Umbilical cord (tissue), 2 donors: ENCODE results near the gene SMAD6. TPM values are rescaled to one million over a fixed set of nuclear protein-coding genes. Genes with fewer than 3 reads are reported as not detected.

Experiments
- DNase-seq: peaks from one replicate; pipeline ENCODE4 v3.0.0-alpha.2; 2015; ENCODE audit warnings: low spot score
- total RNA-seq: library from RNA; depleted of rRNA; stranded (reverse); fragments of >200 nt; gene quantifications from one replicate; pipeline ENCODE4 v1.2.3, GENCODE V29; 2014; ENCODE audit warnings: low replicate concordance; ENCODE audit not compliant: insufficient read depth

The SMAD6 gene
- total RNA-seq, 1 donor from 2014 or later = 45.5 TPM

DNA sequence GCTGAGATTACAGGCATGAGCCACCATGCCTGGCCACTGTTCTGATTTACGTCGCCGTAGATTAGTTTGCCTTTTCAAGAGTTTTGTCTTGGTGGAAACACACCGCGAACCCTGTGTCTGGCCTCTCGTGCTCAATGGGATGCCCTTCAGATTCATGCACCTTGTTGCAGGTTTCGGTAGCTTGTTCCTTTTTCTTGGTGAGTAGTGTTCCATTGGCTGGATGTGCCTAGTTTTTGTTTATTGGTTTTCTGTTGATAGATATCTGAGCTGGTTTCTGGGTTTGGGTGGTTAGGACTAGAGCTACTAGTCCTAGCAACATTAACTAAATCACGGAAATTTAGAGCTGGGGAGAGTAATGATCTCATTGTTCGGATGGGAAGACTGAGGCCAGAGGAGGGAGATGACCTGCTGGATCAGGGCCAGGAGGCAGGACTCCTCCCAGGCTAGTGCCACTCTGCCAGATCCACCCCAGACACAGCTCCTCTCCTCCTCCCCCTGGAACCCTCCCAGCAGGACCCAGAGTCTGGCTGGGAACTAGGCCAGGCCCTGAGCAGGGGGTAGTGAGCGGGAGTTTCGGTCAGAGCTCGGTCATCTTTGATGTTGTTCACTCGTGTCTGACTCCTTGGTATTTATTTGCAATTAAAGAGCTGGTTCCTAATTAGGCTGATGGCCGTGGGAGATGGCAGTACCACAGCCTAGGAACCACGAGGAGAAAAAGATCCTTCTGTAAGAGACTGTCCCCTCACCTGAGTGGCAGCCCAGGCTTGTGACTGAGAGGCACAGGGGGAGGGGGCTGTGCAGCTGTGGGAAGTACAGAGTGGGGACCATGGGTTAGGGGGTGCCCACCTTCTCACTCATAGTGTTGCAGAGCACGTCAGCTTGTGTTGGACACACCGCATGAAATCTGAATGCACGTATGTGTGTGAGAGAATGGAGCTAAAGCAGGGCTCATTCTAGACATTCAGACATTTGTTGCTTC, 73.4 kb downstream of the SMAD6 start:
- DNase-seq = peak; percentile 85

DNA sequence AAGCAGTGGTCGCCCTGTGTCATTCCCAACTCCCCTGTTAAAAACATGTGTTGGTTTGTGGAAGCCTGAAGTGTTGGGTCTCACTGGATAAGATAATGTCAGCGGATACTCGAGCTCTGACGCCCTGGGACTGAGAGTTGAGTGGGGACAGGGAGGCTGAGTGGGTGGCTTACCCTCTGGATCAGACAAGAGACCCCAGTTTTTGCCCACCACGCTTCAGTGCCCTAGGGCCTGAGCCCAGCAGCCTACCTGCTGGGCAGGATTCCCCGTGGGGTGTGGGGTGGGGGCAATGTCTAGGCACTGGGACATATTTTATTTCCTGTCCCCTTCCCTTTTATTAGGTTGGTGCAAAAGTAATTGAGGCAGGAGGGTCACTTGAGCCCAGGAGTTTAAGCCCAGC, 75.0 kb downstream of the SMAD6 start:
- no peak for DNase-seq

DNA sequence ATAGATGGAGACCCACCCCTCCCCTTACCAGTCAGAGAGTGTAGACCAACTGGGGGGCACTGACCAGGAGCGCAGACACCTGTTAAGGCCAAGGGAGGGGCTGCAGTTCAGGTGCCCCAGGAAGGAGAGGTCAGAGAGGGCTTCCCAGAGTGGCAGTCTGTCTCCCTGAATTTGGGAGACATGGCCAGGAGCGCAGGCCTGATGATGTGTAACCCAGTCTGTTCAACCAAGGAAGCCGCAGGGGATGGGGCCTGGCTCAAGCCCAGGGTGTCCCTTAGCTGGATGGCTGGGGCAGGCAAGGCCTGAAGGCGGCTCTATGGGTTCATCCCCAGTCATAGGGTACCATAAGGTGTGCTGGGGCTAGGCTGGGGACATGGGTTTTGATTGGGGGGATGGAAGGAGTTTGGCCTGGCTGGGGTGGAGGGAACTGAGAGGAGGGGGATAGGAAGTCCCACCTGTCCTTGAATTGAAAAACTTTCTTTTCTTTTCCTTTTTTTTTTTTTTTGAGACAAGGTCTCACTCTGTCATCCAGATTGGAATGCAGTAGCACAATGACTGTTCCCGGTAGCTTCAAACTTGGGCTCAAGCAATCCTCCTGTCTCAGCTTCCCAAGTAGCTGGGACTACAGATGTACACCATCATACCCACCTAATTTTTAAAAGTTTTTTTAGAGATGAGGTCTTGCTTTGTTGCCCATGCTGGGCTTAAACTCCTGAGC, 75.7 kb downstream of the SMAD6 start:
- no peak for DNase-seq

DNA sequence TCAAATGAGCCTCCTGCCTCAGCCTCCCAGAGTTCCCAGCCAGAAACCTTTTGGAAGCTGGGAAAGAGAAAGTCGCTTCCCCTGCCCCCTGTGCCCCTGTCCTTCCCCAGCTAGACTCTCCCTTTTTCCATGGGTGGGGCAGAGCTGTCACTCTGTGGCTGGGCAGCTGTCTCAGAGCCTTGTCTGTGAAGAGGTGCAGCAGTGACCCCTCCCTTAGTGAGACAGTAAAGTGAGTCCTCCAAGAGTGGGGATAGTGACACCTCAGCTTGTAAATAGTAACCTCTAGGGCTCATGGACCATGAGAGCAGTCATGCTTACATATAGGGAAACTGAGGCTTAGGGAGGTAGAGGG, 76.3 kb downstream of the SMAD6 start:
- DNase-seq = no peak

DNA sequence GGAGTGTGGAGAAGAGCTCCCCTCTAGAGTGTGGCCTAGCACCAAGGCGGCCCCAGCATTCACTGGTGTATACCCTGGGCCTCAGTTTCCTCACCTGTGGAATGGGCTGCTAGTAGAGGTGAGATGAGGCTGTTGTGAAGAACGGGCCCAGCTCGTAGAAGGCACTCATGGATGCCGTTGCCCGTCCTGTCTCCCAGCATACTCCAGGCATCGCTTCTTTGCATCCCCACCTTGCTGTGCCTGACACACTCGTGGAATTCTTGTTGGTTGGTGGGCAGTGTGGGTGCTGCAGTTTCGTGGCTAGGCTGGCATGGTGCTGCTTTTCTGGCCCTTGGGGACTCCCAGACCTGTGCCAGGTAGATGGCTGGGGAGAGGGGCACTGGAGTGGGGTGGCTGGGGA, 76.7 kb downstream of the SMAD6 start:
- no peak for DNase-seq

DNA sequence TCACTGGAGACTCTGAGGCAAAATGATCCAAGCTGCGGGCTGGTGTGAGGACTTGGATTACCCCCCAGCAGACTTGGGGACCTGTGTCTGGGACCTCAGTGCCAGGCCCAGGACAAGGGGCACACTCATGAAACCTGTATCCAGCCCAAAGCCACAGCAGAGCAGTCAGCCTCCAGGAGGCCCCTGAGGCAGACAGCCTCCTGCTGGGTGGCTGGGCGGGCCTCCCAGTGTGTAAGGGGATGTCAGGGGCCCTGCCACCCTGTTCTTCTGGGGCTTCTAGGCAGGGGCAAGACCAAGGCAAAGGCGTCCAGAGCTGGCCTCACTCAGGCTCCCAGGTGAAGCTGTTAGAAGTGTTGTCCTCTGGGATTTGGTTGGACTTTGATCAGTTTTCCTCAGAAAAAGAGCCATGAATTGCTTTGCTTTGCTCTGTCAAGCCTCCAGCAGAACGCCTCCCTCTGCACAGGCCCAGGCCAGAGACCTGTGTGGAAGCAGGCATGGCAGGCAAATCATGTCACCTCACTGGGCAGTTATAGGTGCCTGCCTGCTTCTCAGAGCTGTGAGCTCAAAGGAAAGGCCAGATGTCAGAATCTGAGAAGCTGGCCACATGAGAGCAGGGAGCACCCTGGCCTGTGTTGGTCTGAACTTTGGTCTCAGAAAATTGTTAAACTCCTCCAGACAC, 77.4 kb downstream of the SMAD6 start:
- DNase-seq = no peak

DNA sequence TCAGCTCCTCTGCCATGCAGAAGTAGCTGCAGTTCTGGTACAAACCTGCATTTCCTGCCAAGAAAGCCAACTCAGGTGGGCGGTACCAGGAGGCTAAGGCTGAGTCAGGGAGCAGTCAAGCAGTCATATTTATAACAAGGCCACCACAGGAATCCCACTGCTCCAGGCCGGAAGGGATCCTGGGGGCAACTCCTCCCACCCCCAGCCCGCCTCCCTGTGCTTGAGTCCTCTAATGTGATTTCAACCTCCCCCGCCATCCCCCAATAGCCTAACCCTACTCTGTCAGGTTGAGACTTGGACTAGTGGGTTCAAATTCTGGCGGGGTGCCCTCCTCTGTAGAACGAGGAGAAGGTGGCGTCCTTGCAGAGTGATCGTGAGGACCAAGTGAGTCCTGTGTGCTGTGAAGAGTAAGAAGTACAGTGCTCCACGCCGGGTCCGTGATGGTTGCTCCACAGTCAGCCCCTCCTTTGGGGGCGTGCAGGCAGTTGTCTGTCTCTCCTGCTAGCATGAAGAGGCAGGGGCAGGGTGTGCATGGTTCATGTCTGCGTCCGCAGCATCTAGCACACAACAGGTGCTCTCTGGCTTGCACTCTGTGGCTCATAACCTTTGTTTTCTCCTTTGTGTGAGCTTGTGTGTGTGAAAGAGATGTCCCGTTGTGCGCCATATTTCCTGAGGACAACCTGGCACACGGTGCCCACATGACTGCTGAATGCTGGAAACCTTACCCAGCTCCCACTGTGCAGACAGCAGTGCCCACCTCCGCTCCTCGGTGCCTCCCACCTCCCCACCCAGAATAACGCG, 78.3 kb downstream of the SMAD6 start:
- DNase-seq = no peak

DNA sequence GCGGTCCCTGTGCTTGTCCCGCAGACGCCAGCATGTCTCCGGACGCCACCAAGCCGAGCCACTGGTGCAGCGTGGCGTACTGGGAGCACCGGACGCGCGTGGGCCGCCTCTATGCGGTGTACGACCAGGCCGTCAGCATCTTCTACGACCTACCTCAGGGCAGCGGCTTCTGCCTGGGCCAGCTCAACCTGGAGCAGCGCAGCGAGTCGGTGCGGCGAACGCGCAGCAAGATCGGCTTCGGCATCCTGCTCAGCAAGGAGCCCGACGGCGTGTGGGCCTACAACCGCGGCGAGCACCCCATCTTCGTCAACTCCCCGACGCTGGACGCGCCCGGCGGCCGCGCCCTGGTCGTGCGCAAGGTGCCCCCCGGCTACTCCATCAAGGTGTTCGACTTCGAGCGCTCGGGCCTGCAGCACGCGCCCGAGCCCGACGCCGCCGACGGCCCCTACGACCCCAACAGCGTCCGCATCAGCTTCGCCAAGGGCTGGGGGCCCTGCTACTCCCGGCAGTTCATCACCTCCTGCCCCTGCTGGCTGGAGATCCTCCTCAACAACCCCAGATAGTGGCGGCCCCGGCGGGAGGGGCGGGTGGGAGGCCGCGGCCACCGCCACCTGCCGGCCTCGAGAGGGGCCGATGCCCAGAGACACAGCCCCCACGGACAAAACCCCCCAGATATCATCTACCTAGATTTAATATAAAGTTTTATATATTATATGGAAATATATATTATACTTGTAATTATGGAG, 79.1 kb downstream of the SMAD6 start:
- no peak for DNase-seq

DNA sequence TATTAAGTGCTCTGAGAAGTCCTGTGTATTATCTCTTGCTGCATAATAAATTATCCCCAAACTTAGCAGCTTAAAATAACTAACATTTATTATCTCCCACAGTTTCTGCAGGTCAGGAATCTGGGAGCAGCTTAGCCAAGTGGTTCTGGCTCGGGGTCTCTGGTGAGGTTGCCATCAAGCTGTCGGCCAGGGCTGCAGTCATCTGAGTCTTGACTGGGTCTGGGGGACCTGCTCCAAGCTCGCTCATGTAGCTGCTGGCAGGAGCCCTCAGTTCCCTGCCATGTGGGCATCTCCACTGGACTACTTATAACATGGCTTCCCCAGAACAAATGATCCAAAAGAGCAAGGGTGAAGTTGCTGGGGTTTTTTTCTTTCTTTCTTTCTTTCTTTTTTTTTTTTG, 80.7 kb downstream of the SMAD6 start:
- DNase-seq = no peak

DNA sequence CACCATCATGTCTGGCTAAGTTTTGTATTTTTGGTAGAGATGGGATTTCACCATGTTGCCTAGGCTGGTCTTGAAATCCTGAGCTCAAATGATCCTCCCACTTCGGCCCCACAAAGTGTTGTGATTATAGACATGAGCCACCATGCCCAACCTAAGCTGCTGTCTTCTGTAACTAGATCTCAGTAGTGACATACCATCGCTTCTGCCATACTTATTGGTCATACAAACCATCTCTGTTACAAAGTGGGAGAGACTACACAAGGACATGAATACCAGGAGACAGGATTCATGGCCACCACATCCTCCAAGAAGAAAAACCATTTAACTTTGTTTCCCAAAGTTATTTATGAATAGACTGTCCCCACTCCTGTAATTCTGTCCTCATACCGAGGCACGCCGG, 81.3 kb downstream of the SMAD6 start:
- no peak for DNase-seq

DNA sequence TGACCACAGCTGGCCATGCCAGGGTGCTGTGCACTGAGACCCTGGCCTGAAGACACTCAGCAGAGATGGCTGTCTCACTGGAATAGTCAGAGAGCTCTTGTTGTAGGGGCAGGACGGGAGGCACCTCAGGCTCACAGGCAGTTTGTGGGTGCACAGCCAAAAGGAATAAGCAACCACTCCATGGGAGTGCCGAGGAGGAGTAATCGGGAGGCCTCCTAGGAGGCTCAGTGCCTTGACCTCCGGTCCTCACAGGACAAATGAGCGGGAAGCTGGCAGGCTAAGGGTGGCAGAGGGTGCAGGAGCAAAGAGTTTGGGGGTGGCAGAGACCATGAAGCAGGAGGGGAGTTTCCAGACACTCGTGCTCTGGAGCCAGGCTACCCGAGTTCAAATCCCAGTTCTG, 81.7 kb downstream of the SMAD6 start:
- no peak for DNase-seq

DNA sequence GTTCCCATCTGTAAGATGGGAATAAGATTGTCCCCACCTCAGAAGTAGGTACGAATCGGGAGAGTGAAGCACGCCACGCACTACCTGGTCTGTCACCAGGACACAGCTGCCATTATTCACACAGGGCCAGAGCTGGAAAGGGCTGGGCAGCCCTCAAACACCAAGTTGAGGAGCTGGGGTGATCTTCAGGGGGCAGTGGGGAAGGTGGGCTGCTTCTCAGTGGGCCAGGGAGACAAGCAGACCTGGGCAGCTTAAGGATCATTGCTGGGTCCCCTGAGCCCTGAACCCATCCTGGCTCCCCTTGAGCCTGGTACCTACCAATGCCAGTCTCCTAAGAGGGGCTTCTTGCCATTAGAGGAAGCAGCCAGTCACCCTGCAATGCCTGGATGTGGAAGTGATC, 82.1 kb downstream of the SMAD6 start:
- no peak for DNase-seq

DNA sequence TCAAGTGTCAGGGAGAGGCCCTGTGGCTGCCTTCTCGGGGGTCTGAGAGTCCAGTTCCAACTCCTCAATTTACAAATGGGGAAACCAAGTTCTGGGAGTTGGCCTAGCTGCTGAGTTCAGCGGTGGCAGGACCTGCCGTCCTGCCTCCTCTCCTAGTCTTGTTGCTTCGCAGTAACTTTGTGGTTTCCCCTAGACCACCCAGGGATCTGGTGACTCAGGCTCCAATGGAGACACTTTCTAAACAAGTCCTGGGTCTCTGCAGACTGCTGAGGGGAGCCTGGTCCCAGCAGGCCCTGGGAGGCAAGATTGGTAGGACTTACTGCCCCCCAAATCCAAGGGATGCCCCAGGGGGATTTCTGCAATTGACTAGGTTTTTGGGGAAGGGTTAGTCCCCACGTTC, 83.6 kb downstream of the SMAD6 start:
- no peak for DNase-seq

DNA sequence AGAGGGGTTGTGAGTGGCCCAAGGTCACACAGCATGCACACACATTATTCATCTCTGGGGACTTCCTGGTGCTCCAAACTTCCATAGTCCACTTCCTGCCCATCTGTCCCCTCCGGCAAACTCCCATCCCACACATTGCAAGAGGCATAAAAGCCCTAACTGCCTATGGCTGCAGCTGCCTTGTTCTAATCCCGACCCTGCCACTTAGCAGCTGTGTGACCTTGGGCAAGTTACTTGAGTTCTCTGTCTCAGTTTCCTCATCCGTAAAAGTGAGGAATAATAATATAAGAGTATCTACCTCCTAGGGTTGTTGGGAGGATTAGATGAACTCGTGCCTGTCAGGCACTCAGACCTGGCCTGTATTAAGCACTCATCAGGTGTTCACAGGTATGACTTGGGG, 84.2 kb downstream of the SMAD6 start:
- DNase-seq = no peak

DNA sequence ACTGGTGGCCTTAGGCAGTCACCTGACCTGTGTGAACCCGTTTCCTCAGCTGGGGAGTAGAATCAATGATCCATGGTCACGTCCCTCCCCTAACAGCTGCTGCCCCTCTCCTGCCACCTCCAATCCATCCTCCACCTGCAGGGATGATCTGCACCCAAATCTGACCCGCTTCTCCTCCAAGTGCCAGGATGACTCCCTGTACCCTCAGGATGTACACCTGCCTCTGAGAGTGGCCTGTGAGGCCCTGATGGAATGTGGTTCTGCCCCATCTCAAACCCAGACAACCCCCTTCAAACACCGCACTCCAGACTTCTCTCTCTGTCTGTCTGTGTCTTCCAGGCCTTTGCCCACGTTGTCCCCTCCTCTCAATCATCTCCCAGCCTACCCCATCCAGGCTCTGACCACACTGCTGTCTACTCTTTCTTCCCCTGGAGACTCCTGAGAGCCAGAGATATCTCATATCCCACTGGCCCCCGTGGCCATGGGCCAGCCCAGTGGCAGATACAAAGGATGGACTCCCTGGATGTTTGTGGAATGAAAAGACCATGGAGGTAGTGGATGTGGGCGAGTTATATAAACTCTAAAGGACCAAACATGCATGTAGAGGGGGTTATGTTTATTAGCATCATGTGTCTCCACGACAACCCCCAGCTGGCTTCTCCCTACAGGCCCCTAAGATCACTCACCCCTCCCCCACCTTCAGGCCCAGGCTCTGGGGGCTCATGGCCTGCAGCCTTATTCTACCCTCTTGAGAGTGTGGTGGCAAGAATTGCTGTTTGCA, 84.9 kb downstream of the SMAD6 start:
- no peak for DNase-seq

DNA sequence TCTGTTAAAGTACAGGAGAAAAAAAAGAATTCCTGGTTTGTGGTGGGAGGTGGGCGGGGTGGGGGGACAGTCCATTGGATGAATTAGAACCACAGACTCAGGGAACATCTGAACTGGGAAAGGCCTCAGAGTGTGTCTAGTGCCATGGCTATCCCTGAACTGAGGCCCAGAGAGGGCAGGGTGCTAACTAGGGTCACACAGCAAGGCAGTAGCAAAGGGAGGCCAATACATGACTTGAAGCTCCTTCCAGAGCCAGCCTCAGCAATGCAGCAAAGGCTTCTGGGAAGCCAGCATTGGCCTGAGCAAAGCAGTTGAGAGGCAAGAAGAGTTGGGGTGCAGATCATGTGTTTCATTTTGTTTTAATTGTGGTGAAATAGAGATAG, 85.4 kb downstream of the SMAD6 start:
- DNase-seq = no peak

DNA sequence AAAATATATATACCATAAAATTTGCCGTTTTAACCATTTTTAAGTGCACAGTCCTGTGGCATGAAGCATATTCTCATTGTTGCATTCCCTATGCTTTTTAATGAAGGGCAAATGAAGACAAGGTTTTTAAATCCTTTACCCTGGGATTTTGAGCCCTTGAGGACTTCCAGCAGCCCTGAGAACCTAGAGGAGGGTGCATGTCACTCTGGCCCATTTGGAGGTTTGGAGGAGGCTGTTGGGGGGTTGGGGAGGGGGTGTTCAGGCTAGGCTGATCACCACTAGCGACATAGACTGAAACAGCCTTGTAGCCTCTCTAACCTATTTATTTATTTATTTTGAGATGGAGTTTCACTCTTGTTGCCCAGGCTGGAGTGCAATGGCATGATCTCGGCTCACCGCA, 86.0 kb downstream of the SMAD6 start:
- no peak for DNase-seq

DNA sequence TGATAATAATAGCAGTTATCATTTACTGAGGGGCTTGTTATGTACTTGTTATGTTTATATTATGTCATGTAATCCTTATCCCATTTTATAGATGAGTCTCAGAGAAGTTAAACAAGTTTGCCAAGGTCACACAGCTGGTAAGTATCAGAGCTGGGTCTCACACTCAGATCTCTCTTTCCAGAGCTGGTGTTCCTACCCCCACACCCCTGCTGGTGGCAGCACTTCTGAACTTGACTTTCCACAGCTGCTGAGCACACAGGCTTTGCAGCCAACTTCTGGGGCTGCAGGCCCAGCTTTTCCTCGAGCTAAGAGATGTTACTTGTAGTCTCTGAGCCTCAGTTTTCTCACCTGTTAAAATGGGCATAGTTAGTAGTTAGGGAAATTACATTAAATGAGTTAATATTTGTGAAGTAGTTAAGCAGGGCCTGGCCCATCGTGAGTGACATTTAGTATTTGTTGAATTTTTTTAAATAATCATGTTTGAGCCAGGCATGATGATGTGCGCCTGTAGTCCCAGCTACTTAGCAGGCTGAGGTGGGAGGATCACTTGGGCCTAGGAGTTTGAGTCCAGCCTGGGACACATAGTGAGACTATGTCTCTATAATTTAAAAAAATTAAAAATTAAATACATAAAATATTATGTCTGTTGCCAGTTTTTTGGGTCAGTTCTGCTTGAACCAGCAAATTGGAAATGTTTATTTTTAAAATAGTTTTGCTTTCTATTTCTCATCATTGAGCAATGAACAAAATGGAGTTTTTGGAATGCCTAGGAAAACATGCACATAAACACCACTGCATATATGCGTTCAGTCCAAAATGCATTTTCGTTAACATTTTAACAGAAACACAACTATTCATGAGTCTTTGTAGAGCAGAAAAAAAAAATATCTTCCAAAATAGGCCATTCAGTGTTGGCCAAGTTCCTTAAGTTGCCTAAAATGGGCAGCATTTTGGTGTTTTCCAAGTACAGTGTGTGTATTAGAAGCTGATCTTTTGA, 87.3 kb downstream of the SMAD6 start:
- peak; percentile 71 for DNase-seq

DNA sequence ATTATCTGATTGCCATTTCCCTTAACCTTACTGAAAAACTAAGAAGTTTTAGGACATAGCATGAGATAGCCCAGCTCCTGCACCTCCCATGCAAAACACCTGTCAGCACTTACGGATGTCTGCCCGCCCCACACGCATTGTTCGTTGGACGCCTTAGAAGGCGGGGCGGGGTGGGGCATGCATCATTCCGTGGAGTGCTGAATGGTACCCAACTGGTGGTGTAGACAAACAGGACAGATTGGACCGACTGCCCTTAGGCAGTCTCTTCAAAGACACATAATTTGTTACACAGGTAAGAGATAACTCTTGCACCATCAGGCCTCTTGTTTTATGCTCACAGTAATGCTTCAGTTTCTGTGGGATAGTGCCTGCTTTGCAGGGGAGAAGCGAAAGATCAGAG, 93.8 kb downstream of the SMAD6 start:
- no peak for DNase-seq
